ENCODE measurements around the gene NKAIN2. TPM values are rescaled to one million over a fixed set of nuclear protein-coding genes. Genes with fewer than 3 reads are reported as not detected.
"Not testable (repeated sequence)": the region's sequence is repeated elsewhere in the genome, so short reads cannot be mapped to it uniquely, and the experiment has no call there.

The NKAIN2 gene
- total and polyA plus RNA-seq, 2 donors (not counting 3 experiments of a cell fraction or from before 2014, with no cell fraction given) = 0.03 TPM; not detected in 1

- H3K4me3 ChIP-seq (replicated peaks in 1 of 3; ENCODE audit: insufficient read depth in 1 of 3, low read depth in 1 of 3, low read length in 3 of 3) = no peak overlapping the region
- intact Hi-C loops (cut with micrococcal nuclease) = no loop called here
- no peaks in the 10 kb centered on the region for H3K4me1 ChIP-seq (ENCODE audit: control insufficient read depth, extremely low read depth, insufficient read depth, low read length)
- H3K4me2 ChIP-seq (ENCODE audit: insufficient read depth, low read length) = no peak overlapping the region
- dilution Hi-C loops (cut with MboI; ENCODE audit: extremely low pct_ligation_motif_present, low sequenced_read_pairs) = no loop called here
- no peak overlapping the region for H3K9ac ChIP-seq (replicated peaks; ENCODE audit: extremely low read depth, insufficient read depth, low read length)
- no peaks in the 10 kb centered on the region for H3K9me1 ChIP-seq (replicated peaks; ENCODE audit: control insufficient read depth, extremely low read depth, insufficient read depth, low read length)
- FAIRE-seq = no peak
- DNase-seq (ENCODE audit: low read depth, low spot score) = no peak
- no TSS peak for BruUV-seq (replicated peaks)
- no peaks in the 10 kb centered on the region for H3K79me2 ChIP-seq (ENCODE audit: control insufficient read depth, insufficient read depth, low read length)
- no peak overlapping the region for H2AFZ ChIP-seq (ENCODE audit: low read depth, low read length)
- no peak overlapping the region for H3K27ac ChIP-seq (ENCODE audit: insufficient read depth, low read depth, low read length)
- H4K20me1 ChIP-seq (replicated peaks; ENCODE audit: control insufficient read depth, extremely low read depth, insufficient read depth, low read length) = no peaks in the 10 kb centered on the region
- POLR2A ChIA-PET = no interaction called here
- TF ChIP-seq, protein P1, sequence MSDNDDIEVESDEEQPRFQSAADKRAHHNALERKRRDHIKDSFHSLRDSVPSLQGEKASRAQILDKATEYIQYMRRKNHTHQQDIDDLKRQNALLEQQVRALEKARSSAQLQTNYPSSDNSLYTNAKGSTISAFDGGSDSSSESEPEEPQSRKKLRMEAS (IDR thresholded peaks at IDR 0.05; ENCODE audit: insufficient read depth, insufficient read length) = no peak
- TF ChIP-seq POLR2AphosphoS5 (IDR thresholded peaks at IDR 0.05; ENCODE audit: insufficient read depth, low read depth, low read length) = no peak
- TF ChIP-seq, protein P2, sequence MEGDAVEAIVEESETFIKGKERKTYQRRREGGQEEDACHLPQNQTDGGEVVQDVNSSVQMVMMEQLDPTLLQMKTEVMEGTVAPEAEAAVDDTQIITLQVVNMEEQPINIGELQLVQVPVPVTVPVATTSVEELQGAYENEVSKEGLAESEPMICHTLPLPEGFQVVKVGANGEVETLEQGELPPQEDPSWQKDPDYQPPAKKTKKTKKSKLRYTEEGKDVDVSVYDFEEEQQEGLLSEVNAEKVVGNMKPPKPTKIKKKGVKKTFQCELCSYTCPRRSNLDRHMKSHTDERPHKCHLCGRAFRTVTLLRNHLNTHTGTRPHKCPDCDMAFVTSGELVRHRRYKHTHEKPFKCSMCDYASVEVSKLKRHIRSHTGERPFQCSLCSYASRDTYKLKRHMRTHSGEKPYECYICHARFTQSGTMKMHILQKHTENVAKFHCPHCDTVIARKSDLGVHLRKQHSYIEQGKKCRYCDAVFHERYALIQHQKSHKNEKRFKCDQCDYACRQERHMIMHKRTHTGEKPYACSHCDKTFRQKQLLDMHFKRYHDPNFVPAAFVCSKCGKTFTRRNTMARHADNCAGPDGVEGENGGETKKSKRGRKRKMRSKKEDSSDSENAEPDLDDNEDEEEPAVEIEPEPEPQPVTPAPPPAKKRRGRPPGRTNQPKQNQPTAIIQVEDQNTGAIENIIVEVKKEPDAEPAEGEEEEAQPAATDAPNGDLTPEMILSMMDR (IDR thresholded peaks at IDR 0.05; ENCODE audit: extremely low read depth in 1 of 2, insufficient read depth in 1 of 2, low read depth in 1 of 2, low read length in 2 of 2) = no peak
- TF ChIP-seq GATA2 (IDR thresholded peaks at IDR 0.05; ENCODE audit: insufficient read depth, insufficient read length, low read depth, low read length) = no peak
- no peaks in the 10 kb centered on the region for H3K36me3 ChIP-seq (ENCODE audit: control insufficient read depth in 2 of 2, extremely low read depth in 1 of 2, insufficient read depth in 2 of 2, low read length in 2 of 2)
- no peaks in the 10 kb centered on the region for H3K9me3 ChIP-seq (replicated peaks; ENCODE audit: control insufficient read depth, insufficient read depth, low read length)
- H3K27me3 ChIP-seq (ENCODE audit: control insufficient read depth in 2 of 2, insufficient read depth in 2 of 2, low read length in 2 of 2) = no peaks in the 10 kb centered on the region
- CTCF ChIA-PET = no interaction called here
Measured at GRCh38 chr6:124561635-124562130, 758.0 kb downstream of the NKAIN2 start.

- FAIRE-seq; BruUV-seq (replicated peaks); H3K79me2 ChIP-seq (ENCODE audit: control insufficient read depth, insufficient read depth, low read length); H4K20me1 ChIP-seq (replicated peaks; ENCODE audit: control insufficient read depth, extremely low read depth, insufficient read depth, low read length); dilution Hi-C loops (cut with MboI; ENCODE audit: extremely low pct_ligation_motif_present, low sequenced_read_pairs); DNase-seq (ENCODE audit: low read depth, low spot score); H3K9me1 ChIP-seq (replicated peaks; ENCODE audit: control insufficient read depth, extremely low read depth, insufficient read depth, low read length); H3K9me3 ChIP-seq (replicated peaks; ENCODE audit: control insufficient read depth, insufficient read depth, low read length); H3K4me1 ChIP-seq (ENCODE audit: control insufficient read depth, extremely low read depth, insufficient read depth, low read length); POLR2A ChIA-PET; H2AFZ ChIP-seq (ENCODE audit: low read depth, low read length); intact Hi-C loops (cut with micrococcal nuclease); H3K4me2 ChIP-seq (ENCODE audit: insufficient read depth, low read length); H3K27me3 ChIP-seq (ENCODE audit: control insufficient read depth in 2 of 2, insufficient read depth in 2 of 2, low read length in 2 of 2); H3K9ac ChIP-seq (replicated peaks; ENCODE audit: extremely low read depth, insufficient read depth, low read length); H3K4me3 ChIP-seq (replicated peaks in 1 of 3; ENCODE audit: insufficient read depth in 1 of 3, low read depth in 1 of 3, low read length in 3 of 3); H3K36me3 ChIP-seq (ENCODE audit: control insufficient read depth in 2 of 2, extremely low read depth in 1 of 2, insufficient read depth in 2 of 2, low read length in 2 of 2); H3K27ac ChIP-seq (ENCODE audit: insufficient read depth, low read depth, low read length): not testable (repeated sequence)
- CTCF ChIA-PET = interaction anchor here (0.9 kb wide), 1 partner anchor 19 kb away, joined by 3 read pairs; no protein-coding TSS in a partner anchor
Measured at GRCh38 chr6:124564125-124564524, 760.5 kb downstream of the NKAIN2 start.
